Endodermal cell (in vitro differentiated cells): ENCODE results near the gene CCR5AS.

ENCODE experiments used
- DNase-seq: peaks from one replicate; pipeline ENCODE4 v3.0.0-alpha.2; 2017
- H3K27ac ChIP-seq: 2 replicates; pipeline ENCODE4 v1.5.1; 2013; ENCODE audit warnings: mild to moderate bottlenecking, low read depth, low read length, moderate library complexity
- H3K27me3 ChIP-seq: 2 replicates; pipeline ENCODE4 v1.6.1; 2013; ENCODE audit warnings: mild to moderate bottlenecking, low read length, moderate library complexity; ENCODE audit not compliant: insufficient read depth, control insufficient read depth, poor library complexity, severe bottlenecking
- H3K36me3 ChIP-seq: 2 replicates; pipeline ENCODE4 v1.7.0; 2013; ENCODE audit warnings: mild to moderate bottlenecking, low read length, moderate library complexity; ENCODE audit not compliant: control insufficient read depth, insufficient read depth
- H3K4me1 ChIP-seq: one replicate; pipeline ENCODE4 v1.7.0; 2013; ENCODE audit warnings: low read length; ENCODE audit not compliant: control insufficient read depth, insufficient read depth
- H3K4me3 ChIP-seq: 2 replicates; pipeline ENCODE4 v1.5.1; 2013; ENCODE audit warnings: mild to moderate bottlenecking, low read length, moderate library complexity
- H3K9ac ChIP-seq: 2 replicates; pipeline ENCODE4 v1.6.1; 2013; ENCODE audit warnings: mild to moderate bottlenecking, low read length, moderate library complexity; ENCODE audit not compliant: poor library complexity, severe bottlenecking; ENCODE audit errors: extremely low read depth
- H3K9me3 ChIP-seq: 2 replicates; pipeline ENCODE4 v1.6.1; 2013; ENCODE audit warnings: mild to moderate bottlenecking, low read length, moderate library complexity; ENCODE audit not compliant: control insufficient read depth
- H3K27ac Mint-ChIP-seq: 2 replicates; pipeline ENCODE4 v1.8.0; 2020; ENCODE audit warnings: mixed read lengths
- H3K27me3 Mint-ChIP-seq: 2 replicates; pipeline ENCODE4 v1.8.0; 2021; ENCODE audit warnings: mild to moderate bottlenecking, mixed read lengths; ENCODE audit not compliant: insufficient read depth
- H3K36me3 Mint-ChIP-seq: 2 replicates; pipeline ENCODE4 v1.8.0; 2020; ENCODE audit warnings: low read depth, mixed read lengths
- H3K4me1 Mint-ChIP-seq: 2 replicates; pipeline ENCODE4 v1.8.0; 2020; ENCODE audit warnings: mixed read lengths
- H3K4me3 Mint-ChIP-seq: 2 replicates; pipeline ENCODE4 v1.8.0; 2020; ENCODE audit warnings: mild to moderate bottlenecking, moderate library complexity, mixed read lengths
- H3K9me3 Mint-ChIP-seq: 2 replicates; pipeline ENCODE4 v1.8.0; 2020; ENCODE audit warnings: mild to moderate bottlenecking, mixed read lengths
- WGBS, 2 experiments: methylation state at CpG; one replicate each; pipeline versions ENCODE4 v1.1.5 to v1.1.7; 2013; ENCODE audit warnings: missing lambda C conversion rate in 2 of 2, mixed read lengths in 1 of 2; ENCODE audit not compliant: insufficient coverage in 1 of 2, insufficient read length in 1 of 2; 5-methylcytosine and 5-hydroxymethylcytosine counted together
- TF ChIP-seq, protein P1 (sequence below): fragments of 200-600 bp; sonication (generic); conservative IDR thresholded peaks from 2 replicates; pipeline ENCODE4 v1.5.0; 2021; ENCODE audit warnings: antibody characterized with exemption, mild to moderate bottlenecking

CCR5AS gene

DNA sequence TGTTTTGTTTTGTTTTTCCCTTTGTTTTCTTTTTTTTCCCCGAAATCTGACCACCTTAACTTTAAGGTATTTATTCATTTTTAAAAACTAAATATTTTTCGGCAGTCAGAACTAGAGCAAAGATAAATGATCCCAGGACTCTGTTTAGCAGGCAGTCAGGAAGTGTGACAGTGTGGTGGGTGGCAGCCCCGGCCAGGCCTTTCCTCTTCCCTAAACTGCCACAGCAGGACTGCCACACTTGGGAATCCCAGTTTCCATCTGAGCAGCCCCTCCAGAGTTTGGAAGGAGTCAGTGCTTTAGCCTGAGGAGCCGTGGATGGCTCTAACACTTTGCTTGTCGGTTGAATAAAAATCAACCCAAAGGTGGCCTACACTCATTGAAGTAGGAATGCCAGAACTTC is 7.1 kb upstream of the CCR5AS start:
- TF ChIP-seq, protein P1, sequence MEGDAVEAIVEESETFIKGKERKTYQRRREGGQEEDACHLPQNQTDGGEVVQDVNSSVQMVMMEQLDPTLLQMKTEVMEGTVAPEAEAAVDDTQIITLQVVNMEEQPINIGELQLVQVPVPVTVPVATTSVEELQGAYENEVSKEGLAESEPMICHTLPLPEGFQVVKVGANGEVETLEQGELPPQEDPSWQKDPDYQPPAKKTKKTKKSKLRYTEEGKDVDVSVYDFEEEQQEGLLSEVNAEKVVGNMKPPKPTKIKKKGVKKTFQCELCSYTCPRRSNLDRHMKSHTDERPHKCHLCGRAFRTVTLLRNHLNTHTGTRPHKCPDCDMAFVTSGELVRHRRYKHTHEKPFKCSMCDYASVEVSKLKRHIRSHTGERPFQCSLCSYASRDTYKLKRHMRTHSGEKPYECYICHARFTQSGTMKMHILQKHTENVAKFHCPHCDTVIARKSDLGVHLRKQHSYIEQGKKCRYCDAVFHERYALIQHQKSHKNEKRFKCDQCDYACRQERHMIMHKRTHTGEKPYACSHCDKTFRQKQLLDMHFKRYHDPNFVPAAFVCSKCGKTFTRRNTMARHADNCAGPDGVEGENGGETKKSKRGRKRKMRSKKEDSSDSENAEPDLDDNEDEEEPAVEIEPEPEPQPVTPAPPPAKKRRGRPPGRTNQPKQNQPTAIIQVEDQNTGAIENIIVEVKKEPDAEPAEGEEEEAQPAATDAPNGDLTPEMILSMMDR, result no peak
- Histone ChIP-seq H3K27me3 (no peaks in the 10 kb centered on the region), H3K9ac (no peak overlapping the region), H3K9me3 (no peaks in the 10 kb centered on the region), H3K36me3 (no peaks in the 10 kb centered on the region), H3K27ac (no peak overlapping the region), H3K4me3 (no peak overlapping the region), H3K4me1 (peaks cover 13% of the 10 kb centered on the region)
- no peaks in the 10 kb centered on the region for H3K9me3 Mint-ChIP-seq
- H3K27me3 Mint-ChIP-seq, result no peaks in the 10 kb centered on the region
- 93 to 100% methylated on average over 2 to 4 of the region's 5 CpGs for WGBS, 2 experiments
- no peaks in the 10 kb centered on the region for H3K36me3 Mint-ChIP-seq
- H3K4me3 Mint-ChIP-seq, result no peak overlapping the region
- H3K4me1 Mint-ChIP-seq, result peaks cover 26% of the 10 kb centered on the region
- DNase-seq, result no peak
- no peak overlapping the region for H3K27ac Mint-ChIP-seq

DNA sequence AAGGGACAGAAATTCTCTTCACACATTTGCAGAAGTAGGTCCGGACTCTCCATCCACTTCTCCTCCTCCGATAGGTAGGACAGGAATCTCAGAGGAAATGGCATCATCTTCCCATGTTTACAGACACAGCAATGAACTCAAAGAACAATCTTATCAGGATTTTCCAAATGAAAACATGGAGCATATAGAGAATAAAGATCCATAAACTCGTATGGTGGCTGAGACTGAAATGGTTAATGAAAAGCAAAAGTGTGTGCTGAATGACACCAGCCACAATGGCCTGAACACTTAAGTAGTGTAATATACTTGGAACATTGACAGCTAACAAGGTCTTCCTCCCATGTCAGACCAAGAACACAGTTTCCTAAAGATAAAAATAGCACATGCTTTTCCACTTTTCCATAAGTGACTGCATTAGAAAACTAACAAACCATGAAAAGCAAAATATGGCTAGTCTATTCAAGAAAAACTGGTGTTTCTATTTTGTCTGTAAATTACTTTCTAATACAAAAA is 6.0 kb upstream of the CCR5AS start:
- Mint-ChIP-seq H3K27ac (no peak overlapping the region), H3K27me3 (no peaks in the 10 kb centered on the region), H3K9me3 (no peaks in the 10 kb centered on the region), H3K36me3 (no peaks in the 10 kb centered on the region), H3K4me1 (peaks cover 19% of the 10 kb centered on the region), H3K4me3 (no peak overlapping the region)
- DNase-seq, result no peak
- TF ChIP-seq, protein P1, result no peak
- Histone ChIP-seq H3K27me3 (no peaks in the 10 kb centered on the region), H3K36me3 (no peaks in the 10 kb centered on the region), H3K9me3 (no peaks in the 10 kb centered on the region), H3K4me1 (peaks cover 10% of the 10 kb centered on the region), H3K27ac (no peak overlapping the region), H3K4me3 (no peak overlapping the region), H3K9ac (no peak overlapping the region)
- WGBS, 2 experiments, result 94 to 100% methylated on average over 2 to 3 of the region's 3 CpGs

DNA sequence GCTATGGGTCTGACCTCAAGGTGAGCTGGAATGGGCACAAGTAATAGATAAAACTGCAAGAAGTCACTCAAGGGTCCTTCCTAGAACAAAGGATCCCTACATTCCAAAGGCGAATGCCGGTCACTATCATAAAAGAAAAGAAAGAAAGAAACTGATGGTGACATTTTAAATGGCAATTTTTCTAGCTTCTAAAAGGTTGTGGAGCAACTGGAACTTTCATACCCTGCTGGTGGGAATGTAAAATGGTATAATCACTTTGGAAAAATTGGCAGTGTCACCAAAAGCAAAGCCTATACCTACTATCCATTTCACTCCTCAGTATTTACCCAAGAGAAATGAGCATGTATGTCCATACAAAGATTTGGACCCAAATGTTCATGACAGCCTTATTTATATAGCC is 4.4 kb upstream of the CCR5AS start:
- Histone ChIP-seq H3K9ac (no peak overlapping the region), H3K27ac (no peak overlapping the region), H3K4me1 (peaks cover 5% of the 10 kb centered on the region), H3K36me3 (no peaks in the 10 kb centered on the region), H3K27me3 (no peaks in the 10 kb centered on the region), H3K4me3 (no peak overlapping the region), H3K9me3 (no peaks in the 10 kb centered on the region)
- H3K27me3 Mint-ChIP-seq, result no peaks in the 10 kb centered on the region
- 100% methylated on average over 2 of the region's 2 CpGs for WGBS, 2 experiments
- H3K4me3 Mint-ChIP-seq, result no peak overlapping the region
- peaks cover 8% of the 10 kb centered on the region for H3K4me1 Mint-ChIP-seq
- DNase-seq, result no peak
- TF ChIP-seq, protein P1, result peak; percentile 58
- no peaks in the 10 kb centered on the region for H3K9me3 Mint-ChIP-seq
- H3K36me3 Mint-ChIP-seq, result no peaks in the 10 kb centered on the region
- no peak overlapping the region for H3K27ac Mint-ChIP-seq
